ENCODE measurements around the gene SCNM1. TPM values are rescaled to one million over a fixed set of nuclear protein-coding genes. Genes with fewer than 3 reads are reported as not detected.

SCNM1 gene
- total and polyA plus RNA-seq, 2 donors from 2014 or later = 33.4 to 57.7 TPM

DNA sequence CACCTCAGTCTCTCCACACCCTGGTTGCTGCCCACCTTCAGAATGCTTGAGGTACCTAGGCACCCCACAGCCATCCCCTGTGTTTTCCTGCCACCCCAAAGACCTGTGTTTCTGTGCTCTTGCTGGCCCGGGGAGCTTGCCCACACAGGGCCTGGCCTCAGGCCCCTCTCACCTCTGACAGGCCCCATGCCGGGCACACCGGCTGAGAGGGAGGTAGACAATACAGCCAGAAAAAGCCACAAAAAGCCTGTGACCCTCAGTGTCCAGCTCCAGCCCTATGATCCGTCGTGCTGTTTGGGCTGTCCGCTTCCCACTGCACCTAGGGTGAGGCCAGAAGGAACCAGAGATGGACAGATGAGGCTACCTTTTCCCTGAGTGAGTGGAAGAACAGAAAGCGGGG, 31.0 kb upstream of the SCNM1 start:
- Histone ChIP-seq H3K4me3 (ENCODE audit: low read length in 3 of 3) (no peak overlapping the region), H3K27ac (ENCODE audit: low read depth in 2 of 2, low read length in 2 of 2) (no peak overlapping the region), H3K4me1 (ENCODE audit: control insufficient read depth in 2 of 3, insufficient read depth in 2 of 3, low read depth in 1 of 3, low read length in 3 of 3) (peaks cover 0 to 4% (median 0%) of the 10 kb centered on the region in 3 donors), H3K9me3 (ENCODE audit: control insufficient read depth in 2 of 3, insufficient read depth in 1 of 3, low read length in 3 of 3) (no peaks in the 10 kb centered on the region), H3K27me3 (ENCODE audit: control insufficient read depth, insufficient read depth, low read length) (no peaks in the 10 kb centered on the region), H3K9ac (ENCODE audit: low read length in 3 of 3) (no peak overlapping the region), H3K36me3 (ENCODE audit: control insufficient read depth in 2 of 3, insufficient read depth in 3 of 3, low read length in 3 of 3) (peaks cover 0 to 24% (median 3%) of the 10 kb centered on the region in 3 donors)
- intact Hi-C loops (cut with DNase I) = no loop called here
- FAIRE-seq (no peak), DNase-seq (no peak)
- TF ChIP-seq, protein P1, sequence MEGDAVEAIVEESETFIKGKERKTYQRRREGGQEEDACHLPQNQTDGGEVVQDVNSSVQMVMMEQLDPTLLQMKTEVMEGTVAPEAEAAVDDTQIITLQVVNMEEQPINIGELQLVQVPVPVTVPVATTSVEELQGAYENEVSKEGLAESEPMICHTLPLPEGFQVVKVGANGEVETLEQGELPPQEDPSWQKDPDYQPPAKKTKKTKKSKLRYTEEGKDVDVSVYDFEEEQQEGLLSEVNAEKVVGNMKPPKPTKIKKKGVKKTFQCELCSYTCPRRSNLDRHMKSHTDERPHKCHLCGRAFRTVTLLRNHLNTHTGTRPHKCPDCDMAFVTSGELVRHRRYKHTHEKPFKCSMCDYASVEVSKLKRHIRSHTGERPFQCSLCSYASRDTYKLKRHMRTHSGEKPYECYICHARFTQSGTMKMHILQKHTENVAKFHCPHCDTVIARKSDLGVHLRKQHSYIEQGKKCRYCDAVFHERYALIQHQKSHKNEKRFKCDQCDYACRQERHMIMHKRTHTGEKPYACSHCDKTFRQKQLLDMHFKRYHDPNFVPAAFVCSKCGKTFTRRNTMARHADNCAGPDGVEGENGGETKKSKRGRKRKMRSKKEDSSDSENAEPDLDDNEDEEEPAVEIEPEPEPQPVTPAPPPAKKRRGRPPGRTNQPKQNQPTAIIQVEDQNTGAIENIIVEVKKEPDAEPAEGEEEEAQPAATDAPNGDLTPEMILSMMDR (IDR thresholded peaks at IDR 0.05; ENCODE audit: borderline replicate concordance, extremely low read depth, insufficient read depth) = no peak

GRCh38 chr1:151135433-151136385, 30.2 kb upstream of the SCNM1 start:
- peaks cover 0 to under 1% (median 0%) of the 10 kb centered on the region in 3 donors for H3K4me1 ChIP-seq (ENCODE audit: control insufficient read depth in 2 of 3, insufficient read depth in 2 of 3, low read depth in 1 of 3, low read length in 3 of 3)
- H3K9me3 ChIP-seq (ENCODE audit: control insufficient read depth in 2 of 3, insufficient read depth in 1 of 3, low read length in 3 of 3) = no peaks in the 10 kb centered on the region
- no peak overlapping the region for H3K27ac ChIP-seq (ENCODE audit: low read depth in 2 of 2, low read length in 2 of 2)
- no peak for FAIRE-seq
- H3K9ac ChIP-seq (ENCODE audit: low read length in 3 of 3) = no peak overlapping the region
- H3K4me3 ChIP-seq (ENCODE audit: low read length in 3 of 3) = no peak overlapping the region
- intact Hi-C loops (cut with DNase I) = no loop called here
- no peaks in the 10 kb centered on the region for H3K27me3 ChIP-seq (ENCODE audit: control insufficient read depth, insufficient read depth, low read length)
- TF ChIP-seq, protein P1 (IDR thresholded peaks at IDR 0.05; ENCODE audit: borderline replicate concordance, extremely low read depth, insufficient read depth) = no peak
- DNase-seq = peak in 1 of 5 donors; percentile 29
- peaks cover 0 to 24% (median 4%) of the 10 kb centered on the region in 3 donors for H3K36me3 ChIP-seq (ENCODE audit: control insufficient read depth in 2 of 3, insufficient read depth in 3 of 3, low read length in 3 of 3)

- no peak for FAIRE-seq
- no peaks in the 10 kb centered on the region for H3K27me3 ChIP-seq (ENCODE audit: control insufficient read depth, insufficient read depth, low read length)
- intact Hi-C loops (cut with DNase I) = no loop called here
- no peaks in the 10 kb centered on the region for H3K9me3 ChIP-seq (ENCODE audit: control insufficient read depth in 2 of 3, insufficient read depth in 1 of 3, low read length in 3 of 3)
- TF ChIP-seq, protein P1 (IDR thresholded peaks at IDR 0.05; ENCODE audit: borderline replicate concordance, extremely low read depth, insufficient read depth) = no peak
- H3K9ac ChIP-seq (ENCODE audit: low read length in 3 of 3) = no peak overlapping the region
- no peak overlapping the region for H3K4me3 ChIP-seq (ENCODE audit: low read length in 3 of 3)
- DNase-seq = no peak
- H3K27ac ChIP-seq (ENCODE audit: low read depth in 2 of 2, low read length in 2 of 2) = no peak overlapping the region
- peaks cover 0 to 24% (median 4%) of the 10 kb centered on the region in 3 donors for H3K36me3 ChIP-seq (ENCODE audit: control insufficient read depth in 2 of 3, insufficient read depth in 3 of 3, low read length in 3 of 3)
- peaks cover 0 to 5% (median 0%) of the 10 kb centered on the region in 3 donors for H3K4me1 ChIP-seq (ENCODE audit: control insufficient read depth in 2 of 3, insufficient read depth in 2 of 3, low read depth in 1 of 3, low read length in 3 of 3)
Measured at GRCh38 chr1:151137789-151138188, 28.2 kb upstream of the SCNM1 start.
